K562 (cell line): ENCODE data around the gene SLC25A18. TPM values are rescaled to one million over a fixed set of nuclear protein-coding genes. Genes with fewer than 3 reads are reported as not detected.

Experiments
- BRD9 ChIP-seq: fragments of 450-650 bp; IDR thresholded peaks from 2 replicates; pipeline ENCODE4 v1.6.1; 2018; ENCODE audit warnings: low read depth; ENCODE audit not compliant: partially characterized antibody
- CSDE1 ChIP-seq, 2 experiments: fragments of 450-650 bp; IDR thresholded peaks; 2 replicates each; pipeline ENCODE4 v1.6.1; 2016; ENCODE audit warnings: mild to moderate bottlenecking in 1 of 2
- FOXA3 ChIP-seq, 2 experiments: fragments of 450-650 bp in 1 of 2; sonication (generic) in 1 of 2; formaldehyde crosslinking; IDR thresholded peaks in 1 of 2; conservative IDR thresholded peaks in 1 of 2; 2 replicates each; pipeline versions ENCODE4 v1.4.0 to v1.8.0; 2020 to 2022; ENCODE audit warnings: mild to moderate bottlenecking in 2 of 2, missing genetic modification reagents in 1 of 2
- FOXO4 ChIP-seq: fragments of 450-650 bp; formaldehyde crosslinking; IDR thresholded peaks from 2 replicates; pipeline ENCODE4 v1.4.0; 2020; ENCODE audit warnings: mild to moderate bottlenecking, moderate library complexity
- GATAD2B ChIP-seq: fragments of 450-650 bp; IDR thresholded peaks from 2 replicates; pipeline ENCODE4 v1.6.1; 2017; ENCODE audit warnings: mild to moderate bottlenecking, borderline replicate concordance
- HMBOX1 ChIP-seq: sonication (generic); IDR thresholded peaks from 2 replicates; pipeline ENCODE4 v1.6.1; 2016
- MXI1 ChIP-seq: IDR thresholded peaks from 2 replicates; pipeline ENCODE4 v1.6.1; 2011; ENCODE audit warnings: low read depth, mild to moderate bottlenecking, improper control_type of control experiment, low read length
- PATZ1 ChIP-seq: fragments of 250-450 bp; sonication (Bioruptor Pico); IDR thresholded peaks from 2 replicates; pipeline ENCODE4 v1.5.0; 2020; ENCODE audit warnings: mild to moderate bottlenecking, borderline replicate concordance
- PKNOX1 ChIP-seq: fragments of 450-650 bp; IDR thresholded peaks from 2 replicates; pipeline ENCODE4 v1.6.1; 2016
- SMAD3 ChIP-seq: fragments of 450-650 bp; formaldehyde crosslinking; conservative IDR thresholded peaks from 2 replicates; pipeline ENCODE4 v1.4.0; 2020; ENCODE audit warnings: mild to moderate bottlenecking
- TCF15 ChIP-seq: fragments of 250-450 bp; sonication (Bioruptor Pico); IDR thresholded peaks from 2 replicates; pipeline ENCODE4 v1.8.0; 2022; ENCODE audit warnings: moderate library complexity, mild to moderate bottlenecking, inconsistent platforms
- UBTF ChIP-seq, 2 experiments: IDR thresholded peaks; 2 replicates each; pipeline ENCODE4 v1.6.1; 2012; ENCODE audit warnings: improper control_type of control experiment in 2 of 2, low read depth in 2 of 2, low read length in 2 of 2, borderline replicate concordance in 1 of 2
- ZC3H4 ChIP-seq: sonication (generic); formaldehyde crosslinking; IDR thresholded peaks from 2 replicates; pipeline ENCODE4 v1.9.0; 2021; ENCODE audit warnings: missing genetic modification reagents, borderline replicate concordance
- ZNF140 ChIP-seq: fragments of 250-450 bp; sonication (Bioruptor Pico); IDR thresholded peaks from 2 replicates; pipeline ENCODE4 v1.8.0; 2021; ENCODE audit warnings: moderate library complexity, mild to moderate bottlenecking, inconsistent platforms
- ZNF239 ChIP-seq: fragments of 250-450 bp; sonication (Bioruptor Pico); IDR thresholded peaks from 2 replicates; pipeline ENCODE4 v1.4.0; 2020; ENCODE audit warnings: mild to moderate bottlenecking
- ZNF512 ChIP-seq: IDR thresholded peaks from 2 replicates; pipeline ENCODE4 v1.6.1; 2016; ENCODE audit warnings: missing genetic modification characterization, missing compliant biosample characterization
- ZNF589 ChIP-seq: fragments of 200-800 bp; sonication (Bioruptor generic); IDR thresholded peaks from 2 replicates; pipeline ENCODE4 v1.6.1; 2016; ENCODE audit warnings: low read depth, missing genetic modification characterization, missing compliant biosample characterization
- polyA plus RNA-seq, 8 experiments: library from polyadenylated mRNA; depleted of rRNA in 4 of 8; stranded (reverse) in 5 of 8; unstranded in 3 of 8; fragments of >200 nt; fragmentation: Nextera tagmentation in 2 of 8; fragmentation: Illumina TruSeq in 1 of 8; extraction: Ambion mirVana in 2 of 8; extraction: Trizol in 1 of 8; gene quantifications; 2 replicates each; pipeline versions ENCODE4 v1.2.1 to v1.2.3, GENCODE V29; 2011 to 2014; ENCODE audit warnings: inconsistent platforms in 1 of 8, missing spikeins in 1 of 8
- total RNA-seq, 7 experiments: library from RNA; depleted of rRNA in 6 of 7; stranded (reverse); fragments of >200 nt in 6 of 7; fragmentation: Illumina TruSeq in 2 of 7; extraction: Trizol in 2 of 7; gene quantifications; 2 replicates each; pipeline versions ENCODE4 v1.2.1 to v1.2.3, GENCODE V29; 2011 to 2021; ENCODE audit warnings: low replicate concordance in 1 of 7

The SLC25A18 gene
- total and polyA plus RNA-seq, 9 of the 15 experiments (the other 6 are each of a cell fraction or from before 2014, with no cell fraction given): 0.04 TPM; not detected in 8

GRCh38 chr22:17639247-17639741, 76.0 kb downstream of the SLC25A18 start (continued):
- peak; percentile 48; the same call in 1 of the 2 replicates for TF ChIP-seq PATZ1 (CRISPR knock-in tag)
- TF ChIP-seq TCF15: no peak
- 0 out of 2 replicates have a peak, but pooled peaks have one; percentile 2 for TF ChIP-seq PKNOX1
- TF ChIP-seq HMBOX1: peak; percentile 59; the same call in 1 of the 2 replicates
- peak in 1 of 2 experiments; percentile 56; a peak in 1 of 4 replicates for TF ChIP-seq CSDE1 (IDR thresholded peaks at IDR 0.05)
- TF ChIP-seq ZNF589 (CRISPR knock-in tag): peak; percentile 84
- TF ChIP-seq ZC3H4: 0 out of 2 replicates have a peak, but pooled peaks have one; percentile 4
- peak; percentile 43 to 71; a peak in 3 of 4 replicates for TF ChIP-seq FOXA3 (CRISPR knock-in tag; conservative IDR thresholded peaks at IDR 0.05 in 1 of 2, IDR thresholded peaks at IDR 0.05 in 1 of 2)
- no peak for TF ChIP-seq ZNF140 (CRISPR knock-in tag)
- TF ChIP-seq SMAD3 (CRISPR knock-in tag): 0 out of 2 replicates have a peak, but pooled peaks have one; percentile 2
- TF ChIP-seq ZNF239 (CRISPR knock-in tag): no peak
- no peak for TF ChIP-seq FOXO4
- 0 out of 4 replicates have a peak, but pooled peaks of 1 of the 2 experiments have one; percentile 19 for TF ChIP-seq UBTF (IDR thresholded peaks at IDR 0.05; ENCODE audit: borderline replicate concordance in 1 of 2, low read depth in 2 of 2, low read length in 2 of 2)
- peak; percentile 36; the same call in 1 of the 2 replicates for TF ChIP-seq GATAD2B
- no peak for TF ChIP-seq BRD9
- TF ChIP-seq ZNF512 (tag): peak; percentile 44; the same call in 1 of the 2 replicates
- no peak for TF ChIP-seq MXI1
